ENCODE data around the gene ERGIC3. TPM values are rescaled to one million over a fixed set of nuclear protein-coding genes. Genes with fewer than 3 reads are reported as not detected.

The ERGIC3 gene
- total RNA-seq, 4 donors from 2014 or later = 125 to 184 (median 133) TPM

GRCh38 chr20:35606127-35606526, 64.2 kb downstream of the ERGIC3 start:
- no peak overlapping the region for H3K27ac ChIP-seq (replicated peaks in 1 of 4)
- DNase-seq (ENCODE audit: extremely low spot score) = no peak
- 77% methylated on average over 2 of the region's 4 CpGs for WGBS
- H3K27me3 ChIP-seq = peaks cover 0 to 11% (median 0%) of the 10 kb centered on the region in 4 donors
- H3K4me3 ChIP-seq = no peak overlapping the region
- H3K9me3 ChIP-seq = no peaks in the 10 kb centered on the region
- no peak for TF ChIP-seq EP300 (IDR thresholded peaks at IDR 0.05)
- TF ChIP-seq POLR2A (IDR thresholded peaks at IDR 0.05; ENCODE audit: low read depth) = no peak
- H3K4me1 ChIP-seq = peaks cover 10 to 13% (median 11%) of the 10 kb centered on the region in 4 donors
- H3K36me3 ChIP-seq = no peaks in the 10 kb centered on the region
- intact Hi-C loops (cut with DNase I) = no loop called here

Small RNA genes lying within 50 kb of the gene (small RNA-seq; reads per million reads assigned to genes)
- gene RPL37P1 = 0 reads per million in 3 donors

Other genes starting within 250 kb of the ERGIC3 start
- gene FAM83C, start 249.7 kb upstream of the ERGIC3 start, total RNA-seq = not detected
- 10 to 100 TPM; 19.9 to 31.2 (median 30.7) TPM for gene UQCC1, start 130.1 kb upstream of the ERGIC3 start, total RNA-seq
- under 1 TPM; 0.39 to 0.83 (median 0.44) TPM for gene GDF5, start 103.8 kb upstream of the ERGIC3 start, total RNA-seq
- 10 to 100 TPM; 17.7 to 35.8 (median 23.7) TPM for gene CEP250, start 86.5 kb upstream of the ERGIC3 start, total RNA-seq
- not detected for gene C20orf173, start 12.4 kb upstream of the ERGIC3 start, total RNA-seq
- 1 to 10 TPM; 2.6 to 5.0 (median 2.9) TPM for gene SPAG4, start 73.8 kb downstream of the ERGIC3 start, total RNA-seq
- 100 to 1,000 TPM in 2 of 4 donors, 10 to 100 TPM in 2; 23.0 to 148 (median 99.9) TPM for gene CPNE1, start 122.8 kb downstream of the ERGIC3 start, total RNA-seq
- 10 to 100 TPM; 21.0 to 30.6 (median 24.0) TPM for gene RBM12, start 122.8 kb downstream of the ERGIC3 start, total RNA-seq
- 10 to 100 TPM; 25.3 to 63.3 (median 32.7) TPM for gene NFS1, start 157.3 kb downstream of the ERGIC3 start, total RNA-seq
- gene ROMO1, start 157.3 kb downstream of the ERGIC3 start, total RNA-seq = 100 to 1,000 TPM; 159 to 360 (median 263) TPM
- gene RBM39, start 200.2 kb downstream of the ERGIC3 start, total RNA-seq = 100 to 1,000 TPM; 143 to 272 (median 165) TPM
- 10 to 100 TPM; 45.9 to 62.2 (median 48.0) TPM for gene PHF20, start 229.9 kb downstream of the ERGIC3 start, total RNA-seq